H54 (cell line): Measurements from ENCODE around the gene SCAF11.

Experiments used
- DNase-seq: peaks from one replicate; pipeline ENCODE4 v3.0.0; 2011; ENCODE audit warnings: low spot score, mixed read lengths; ENCODE audit not compliant: insufficient read length
- FAIRE-seq: peaks from 3 replicates; lab custom pipeline; 2011; peaks lifted over from hg19 to GRCh38; lab: Jason Lieb, UNC
- POLR2A ChIP-seq: IDR thresholded peaks from 2 replicates; pipeline ENCODE4 v1.6.1; 2011; ENCODE audit warnings: low read depth, mild to moderate bottlenecking, low read length

The SCAF11 gene

DNA sequence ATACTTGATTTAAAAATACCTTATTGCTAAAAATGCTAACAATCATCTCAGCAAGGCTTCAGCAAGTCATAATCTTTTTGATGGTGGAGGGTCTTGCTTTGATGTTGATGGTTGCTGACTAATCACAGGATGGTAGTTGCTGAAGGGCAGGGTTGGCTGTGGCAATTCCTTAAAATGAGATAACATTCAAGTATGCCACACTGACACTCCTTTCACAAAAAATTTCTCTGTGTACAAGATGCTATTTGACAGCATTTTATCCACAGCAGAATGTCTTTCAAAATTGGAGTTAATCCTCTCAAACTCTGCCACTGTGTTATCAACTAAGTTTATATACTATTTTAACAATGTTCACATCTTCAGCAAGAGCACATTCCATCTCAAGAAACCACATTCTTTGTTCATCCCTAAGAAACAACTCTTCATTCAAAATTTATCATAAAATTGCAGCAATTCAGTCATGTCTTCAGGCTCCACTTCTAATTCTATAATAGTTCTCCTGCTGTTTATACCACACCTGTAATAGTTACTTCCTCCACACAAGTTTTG is 16.1 kb downstream of the SCAF11 start:
- no peak for TF ChIP-seq POLR2A
- no peak for FAIRE-seq
- DNase-seq, result no peak

GRCh38 chr12:45973526-45973925 is 16.8 kb downstream of the SCAF11 start:
- peak; percentile 55 for FAIRE-seq

GRCh38 chr12:45970391-45970790 is 20.0 kb downstream of the SCAF11 start:
- DNase-seq (no peak), FAIRE-seq (no peak)
- TF ChIP-seq POLR2A, result no peak

More at GRCh38 chr12:45973526-45973925, 16.8 kb downstream of the SCAF11 start:
- DNase-seq, result no peak
- no peak for TF ChIP-seq POLR2A

DNA sequence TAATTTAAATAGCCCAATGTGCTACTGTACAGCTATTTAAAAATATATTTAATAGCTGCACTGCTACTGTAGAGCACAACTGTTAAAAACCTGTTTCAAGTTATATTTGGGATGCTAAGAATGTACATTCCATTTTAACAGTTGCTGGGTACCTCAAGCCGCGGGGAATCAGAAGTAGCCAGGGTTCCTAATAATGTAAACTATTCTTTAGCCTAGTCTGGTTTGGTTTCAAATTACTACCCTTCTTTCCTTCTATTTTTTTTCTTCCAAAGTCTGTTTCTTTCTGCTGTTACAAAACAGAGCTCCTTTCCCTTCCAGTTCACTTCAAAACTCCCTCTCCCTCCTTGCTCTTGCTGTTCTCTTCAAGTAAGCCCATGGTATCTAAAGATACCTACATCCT is 21.3 kb downstream of the SCAF11 start:
- no peak for TF ChIP-seq POLR2A

DNA sequence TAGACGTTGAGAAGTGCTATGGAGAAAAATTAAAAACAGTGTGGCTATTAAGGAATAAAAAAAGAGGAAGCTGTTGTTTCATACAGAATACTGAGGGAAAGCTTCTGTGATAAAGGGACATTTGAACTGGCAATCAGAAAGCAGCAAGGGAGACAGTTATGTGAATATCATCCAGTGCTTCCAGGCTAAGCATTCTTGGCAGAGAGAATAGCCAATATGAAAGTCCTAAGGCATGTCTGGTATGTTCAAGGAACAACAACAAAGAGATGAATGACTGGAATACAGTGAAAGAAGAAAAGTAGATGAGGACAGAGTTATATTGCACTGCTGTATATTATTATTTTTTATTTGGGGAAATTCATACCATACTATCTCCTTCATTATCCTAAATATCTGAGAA is 23.9 kb downstream of the SCAF11 start:
- TF ChIP-seq POLR2A, result no peak
- DNase-seq (peak; percentile 19), FAIRE-seq (peak; percentile 88)

More for the DNA sequence above, 21.3 kb downstream of the SCAF11 start:
- no peak for FAIRE-seq
- DNase-seq, result no peak

GRCh38 chr12:45962553-45963325 is 27.6 kb downstream of the SCAF11 start:
- FAIRE-seq (no peak), DNase-seq (no peak)
- no peak for TF ChIP-seq POLR2A

DNA sequence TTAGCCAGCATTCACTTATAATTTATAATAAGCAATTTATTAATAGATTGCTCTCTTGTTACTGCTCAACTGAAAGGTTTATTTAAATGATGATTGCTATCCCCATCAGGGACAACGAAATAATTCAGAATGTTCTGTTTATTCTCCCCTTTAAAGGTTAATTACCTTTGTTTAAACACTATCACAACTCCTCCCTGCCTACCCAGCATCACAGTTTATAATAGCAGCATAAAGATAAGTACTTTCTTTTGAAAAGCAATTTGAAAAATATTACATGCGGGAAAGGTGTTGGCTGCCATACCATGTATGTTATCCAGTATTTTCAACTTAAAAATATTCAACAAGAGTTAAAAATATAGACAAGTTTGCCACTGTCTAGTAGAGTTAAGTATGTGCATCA is 30.6 kb downstream of the SCAF11 start:
- TF ChIP-seq POLR2A, result no peak
- FAIRE-seq (no peak), DNase-seq (no peak)

DNA sequence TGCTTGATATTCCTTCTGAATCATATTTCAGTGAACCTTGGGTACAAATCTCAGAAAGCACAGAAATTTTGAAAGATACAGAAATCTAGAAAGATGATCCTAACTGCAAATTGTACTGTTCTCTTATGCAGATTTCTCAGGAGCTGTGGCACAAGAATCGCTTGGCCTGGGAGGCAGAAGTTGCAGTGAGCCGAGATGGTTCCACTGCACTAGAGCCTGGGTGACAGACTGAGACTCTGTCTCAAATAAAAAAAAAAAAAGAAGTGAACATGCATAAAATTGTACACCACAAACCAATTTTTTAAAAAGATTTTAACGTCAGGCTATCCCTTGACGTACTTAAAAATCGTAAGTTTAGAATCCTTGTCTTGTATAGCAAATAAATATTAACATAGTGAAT is 31.3 kb downstream of the SCAF11 start:
- no peak for TF ChIP-seq POLR2A
- FAIRE-seq, result no peak
- DNase-seq, result no peak

- FAIRE-seq (peak; percentile 6), DNase-seq (no peak)
- TF ChIP-seq POLR2A, result no peak
Observed at GRCh38 chr12:45948546-45948945, 41.8 kb downstream of the SCAF11 start.

DNA sequence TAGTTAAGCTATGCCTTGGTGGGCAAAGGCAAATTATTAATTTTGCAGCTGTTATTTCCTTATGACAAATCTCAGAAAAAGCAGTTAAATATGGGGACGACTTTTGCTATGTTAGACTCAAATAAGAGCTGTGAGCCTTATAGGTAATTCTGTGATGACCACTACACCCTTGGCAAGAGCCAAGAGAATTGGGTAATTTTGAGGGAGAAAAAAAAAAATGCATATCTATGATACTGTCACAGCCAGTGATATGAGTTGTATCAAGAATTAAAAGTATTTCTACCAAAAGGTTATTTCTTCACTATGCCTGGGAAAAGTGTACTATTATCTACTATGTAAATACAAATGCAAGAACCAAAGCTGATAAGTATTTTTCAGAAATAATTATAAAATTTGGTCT is 43.9 kb downstream of the SCAF11 start:
- FAIRE-seq, result no peak
- DNase-seq, result no peak

GRCh38 chr12:45944771-45945170 is 45.6 kb downstream of the SCAF11 start:
- FAIRE-seq, result peak; percentile 55
- TF ChIP-seq POLR2A, result no peak
- DNase-seq, result no peak

More for the DNA sequence above, 43.9 kb downstream of the SCAF11 start:
- no peak for TF ChIP-seq POLR2A

- no peak for DNase-seq
- no peak for TF ChIP-seq POLR2A
- FAIRE-seq, result no peak
Observed at GRCh38 chr12:45939759-45940158, 50.6 kb downstream of the SCAF11 start.

- FAIRE-seq (no peak), DNase-seq (no peak)
- TF ChIP-seq POLR2A, result no peak
Observed at GRCh38 chr12:45938566-45938965, 51.8 kb downstream of the SCAF11 start.

GRCh38 chr12:45934956-45935355 is 55.4 kb downstream of the SCAF11 start:
- DNase-seq (no peak), FAIRE-seq (no peak)
- no peak for TF ChIP-seq POLR2A

DNA sequence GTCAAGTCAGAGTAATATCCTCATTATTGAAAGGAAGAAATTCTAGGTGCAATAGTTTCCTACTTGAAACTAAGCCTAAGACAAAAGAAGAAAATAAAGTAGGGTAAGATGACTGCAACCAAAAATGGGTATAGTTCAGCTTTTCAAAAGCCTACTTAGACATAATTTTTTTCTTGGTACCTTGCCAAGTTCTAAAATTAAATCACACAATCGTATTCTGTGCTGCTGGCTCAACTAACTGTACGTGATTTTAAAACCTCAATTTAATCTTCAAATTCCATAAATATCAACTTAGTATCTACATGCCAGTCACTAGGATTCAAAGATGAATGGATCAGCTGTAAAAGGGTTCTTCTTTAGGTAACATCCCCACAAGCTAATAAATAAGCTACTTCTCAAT is 56.9 kb downstream of the SCAF11 start:
- TF ChIP-seq POLR2A, result no peak
- no peak for FAIRE-seq
- no peak for DNase-seq

- no peak for FAIRE-seq
Observed at GRCh38 chr12:45930369-45930768, 60.0 kb downstream of the SCAF11 start.

More at GRCh38 chr12:45930369-45930768, 60.0 kb downstream of the SCAF11 start:
- TF ChIP-seq POLR2A, result no peak
- no peak for DNase-seq
